Smooth muscle cell of the umbilical artery (primary cell): ENCODE measurements around the gene SYT8. TPM values are rescaled to one million over a fixed set of nuclear protein-coding genes. Genes with fewer than 3 reads are reported as not detected.

Experiments
- total RNA-seq: library from RNA; depleted of rRNA; stranded (reverse); fragments of >200 nt; gene quantifications from 2 replicates; pipeline ENCODE4 v1.2.3, GENCODE V29; 2014

SYT8 gene
- total RNA-seq = not detected in 2 replicates

GRCh38 chr11:1834779-1835670 is at the start of gene SYT8:
Gene SYT8, plus strand, starts transcription at chr11:1834990. Its CDS starts 116 bp downstream, at chr11:1835106.

GRCh38 chr11:1838426-1839144 is 3.8 kb downstream of the SYT8 start, which contains the start of gene TNNI2:
Gene TNNI2, plus strand, starts transcription at chr11:1838981. Its CDS starts 716 bp downstream, at chr11:1839697.

GRCh38 chr11:1852877-1853276 is 18.1 kb downstream of the SYT8 start, which contains the start of gene LSP1:
Gene LSP1, plus strand, starts transcription at chr11:1853084. Its CDS starts 61 bp downstream, at chr11:1853145.

Other genes with a start within 250 kb of the SYT8 start
- gene KRTAP5-1, start 249.7 kb upstream of the SYT8 start, total RNA-seq = not detected in 2 replicates
- not detected in 2 replicates for gene KRTAP5-2, start 236.7 kb upstream of the SYT8 start, total RNA-seq
- gene KRTAP5-3, start 226.5 kb upstream of the SYT8 start, total RNA-seq = not detected in 2 replicates
- not detected in 2 replicates for gene KRTAP5-4, start 212.9 kb upstream of the SYT8 start, total RNA-seq
- not detected in 2 replicates for gene KRTAP5-5, start 205.2 kb upstream of the SYT8 start, total RNA-seq
- gene KRTAP5-6, start 137.8 kb upstream of the SYT8 start, total RNA-seq = not detected in 2 replicates
- 1.0 and 1.5 TPM in 2 replicates for gene IFITM10, start 84.4 kb upstream of the SYT8 start, total RNA-seq
- gene CTSD, start 71.1 kb upstream of the SYT8 start, total RNA-seq = 263 and 424 TPM in 2 replicates
- not detected in 2 replicates for gene TNNI2, start 4.0 kb downstream of the SYT8 start, total RNA-seq
- 2.0 and 2.7 TPM in 2 replicates for gene LSP1, start 18.1 kb downstream of the SYT8 start, total RNA-seq
- gene PRR33, start 56.9 kb downstream of the SYT8 start, total RNA-seq = not detected in 2 replicates
- not detected in 2 replicates for gene TNNT3, start 84.7 kb downstream of the SYT8 start, total RNA-seq
- gene MRPL23, start 112.3 kb downstream of the SYT8 start, total RNA-seq = 40.4 and 48.7 TPM in 2 replicates
- 4.6 and 70.7 TPM in 2 replicates for gene H19, start 162.9 kb downstream of the SYT8 start, total RNA-seq